Stimulated activated CD4-positive, alpha-beta T cell treated with anti-CD3 and anti-CD28 coated beads, Interleukin-4, amount 100 ng/mL, for 1 hour (primary cell): ENCODE measurements around the gene LIPI.
"Not testable (repeated sequence)": the region's sequence is repeated elsewhere in the genome, so short reads cannot be mapped to it uniquely, and the experiment has no call there.

Experiments used
- DNase-seq: peaks from one replicate; pipeline ENCODE4 v3.0.0-alpha.2; 2020

LIPI gene

DNA sequence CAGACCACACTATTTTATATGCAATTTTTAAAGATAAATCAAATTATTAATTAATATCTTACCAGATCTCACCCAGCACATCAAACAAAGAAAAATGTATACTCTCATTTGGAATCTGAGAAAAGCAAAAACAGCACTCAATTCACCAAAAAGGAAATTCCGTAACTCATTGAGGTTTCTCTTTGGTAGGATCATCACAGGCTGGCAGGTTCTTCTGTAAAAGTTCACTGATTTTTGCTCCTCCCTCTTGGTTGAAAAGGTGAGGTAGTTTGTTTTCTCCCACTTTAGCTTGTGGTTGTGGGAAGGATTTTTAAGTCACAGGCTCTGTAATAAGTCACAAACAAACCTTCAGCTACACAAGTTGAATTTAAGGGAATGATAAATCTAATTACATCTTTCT is at the start of gene LIPI:
TSS of gene LIPI (minus strand) at position 218 of the 400 bp plus-strand sequence. CDS start at position 108, 110 bp downstream.
- no peak for DNase-seq

DNA sequence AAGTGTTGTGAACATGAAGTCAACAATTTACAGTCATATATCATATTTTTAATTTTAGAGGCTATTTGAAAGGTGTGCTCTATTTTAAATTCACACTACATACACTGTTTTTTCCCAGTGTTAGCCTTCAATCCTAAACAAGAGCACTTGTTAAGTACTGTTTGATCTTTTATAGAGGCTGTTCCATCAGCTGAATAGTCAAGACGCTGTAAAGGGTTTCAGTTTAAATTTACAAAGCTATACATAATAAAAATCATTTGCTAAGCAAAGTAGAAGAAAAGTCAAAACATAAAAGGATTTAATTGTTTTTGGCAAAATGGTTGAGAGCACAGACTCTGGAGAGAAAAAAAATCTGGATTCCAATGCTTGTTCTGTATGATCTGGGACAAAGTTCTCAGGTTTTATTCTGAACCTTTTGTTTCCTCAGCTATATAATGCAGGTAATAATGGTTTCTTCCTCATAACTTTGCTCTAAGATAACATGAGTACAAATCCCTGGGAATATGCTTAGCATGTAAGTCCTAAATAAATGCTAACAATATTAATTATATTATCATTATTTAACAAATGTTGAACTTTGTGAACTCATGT is 49.5 kb upstream of the LIPI start:
- DNase-seq: no peak

DNA sequence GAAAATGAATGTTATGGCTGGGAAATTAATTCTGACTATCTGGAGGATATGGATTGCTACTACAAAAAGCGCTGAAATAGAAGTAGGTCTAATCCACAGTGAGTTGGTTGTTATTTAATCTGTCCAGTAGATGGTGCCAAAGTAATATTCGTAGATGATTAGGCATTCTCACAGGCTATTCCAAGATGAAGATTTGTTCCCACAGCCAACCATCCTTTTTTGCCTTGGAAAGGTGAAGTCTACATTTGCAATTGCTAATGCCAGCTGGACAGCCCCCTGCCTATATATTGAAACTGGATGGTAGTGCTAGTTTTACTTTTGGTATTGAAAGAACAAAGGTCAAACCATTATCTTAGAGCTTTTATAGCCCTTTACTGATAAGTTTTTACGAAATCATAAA is 49.0 kb upstream of the LIPI start:
- no peak for DNase-seq

DNA sequence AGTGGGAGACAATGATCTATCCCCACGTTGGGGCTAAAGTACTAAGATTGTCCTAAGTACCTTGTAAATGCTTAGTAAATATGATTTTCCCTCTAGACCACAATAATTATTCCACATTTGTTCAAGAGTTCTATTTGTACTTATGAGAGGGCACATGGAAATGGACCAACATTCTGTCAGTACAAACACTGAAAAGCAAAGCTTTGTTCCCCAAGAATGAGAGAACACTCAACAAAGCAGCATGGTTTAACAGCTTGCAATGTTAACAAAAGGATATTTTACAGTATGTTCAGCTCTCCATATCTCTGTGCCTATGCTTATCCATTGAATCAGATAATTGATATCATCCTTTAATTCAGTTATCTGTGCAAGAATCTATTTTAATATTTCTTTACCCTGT is 40.6 kb upstream of the LIPI start:
- no peak for DNase-seq

DNA sequence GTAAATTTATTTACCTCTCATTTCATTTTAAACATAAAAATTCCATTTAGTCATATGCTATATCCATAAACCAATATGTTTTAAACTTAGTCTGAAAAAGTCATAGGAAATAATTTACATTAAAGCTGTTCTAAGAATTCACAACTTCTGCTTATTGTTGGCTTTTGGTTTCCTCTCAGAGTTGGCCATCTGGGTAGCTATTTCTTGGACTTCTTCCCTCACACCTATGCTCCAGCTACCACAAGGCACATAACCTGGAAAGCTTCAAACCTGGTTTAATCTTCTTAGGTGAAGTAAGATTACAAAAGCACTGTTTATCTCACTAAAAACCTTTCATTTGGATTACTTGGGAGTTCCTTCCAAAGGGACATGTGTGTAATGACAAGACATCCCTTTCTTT is 35.0 kb upstream of the LIPI start:
- no peak for DNase-seq

DNA sequence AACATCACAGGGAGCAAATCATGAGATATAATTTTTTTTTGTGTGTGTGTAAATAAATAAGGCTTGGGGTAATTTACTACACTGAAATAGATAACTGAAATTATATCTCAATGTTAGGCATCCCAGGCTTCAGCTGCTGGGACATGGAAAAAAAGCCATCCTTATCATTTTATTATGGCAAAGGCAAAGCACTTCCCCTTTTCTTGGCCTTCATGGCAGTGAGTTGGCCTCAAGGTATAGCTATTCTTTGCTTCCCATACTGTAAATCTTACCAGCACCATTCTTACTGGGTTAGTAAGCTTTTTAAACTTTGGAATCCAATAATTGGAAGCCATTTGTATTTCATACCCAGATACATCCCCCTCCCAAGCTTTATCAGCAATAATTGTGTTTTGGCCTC is 34.2 kb upstream of the LIPI start:
- no peak for DNase-seq

DNA sequence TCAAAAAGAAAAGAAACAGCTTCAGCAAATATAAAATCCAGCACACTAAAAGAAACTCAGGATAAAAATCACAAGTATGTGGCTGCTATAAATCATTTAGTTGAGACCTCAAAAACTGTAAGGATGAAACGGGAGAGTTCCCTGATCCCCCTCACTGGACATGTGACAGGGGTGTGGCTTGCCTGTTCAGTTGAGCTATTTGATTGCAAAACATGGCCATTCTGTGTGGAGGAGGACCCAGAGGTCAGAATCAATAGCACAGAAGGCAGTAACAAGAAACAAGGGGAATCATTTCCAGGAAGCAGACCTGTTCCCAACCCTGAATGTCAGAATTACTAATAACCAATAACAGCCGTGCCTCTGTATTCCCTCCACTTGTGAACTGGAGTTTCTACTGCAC is 33.1 kb upstream of the LIPI start:
- DNase-seq: no peak

DNA sequence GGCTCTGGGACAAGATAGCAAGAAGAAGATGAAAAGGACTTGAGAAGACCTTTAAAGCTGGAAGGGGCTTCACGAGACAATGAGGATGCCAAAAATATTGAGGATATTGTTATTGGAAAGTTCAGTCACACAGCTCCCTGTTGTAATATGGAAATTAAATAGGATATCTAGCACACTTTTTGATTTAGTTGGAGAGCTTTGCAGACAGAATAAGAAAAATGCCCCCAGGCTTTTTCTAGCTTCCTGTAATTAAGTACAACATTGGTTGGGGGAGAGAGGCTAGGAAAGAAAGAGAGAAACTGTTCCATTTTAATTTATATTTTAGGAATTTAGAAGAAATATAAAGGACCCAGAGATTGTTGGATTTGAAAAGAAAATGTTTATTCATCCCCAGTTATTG is 32.7 kb upstream of the LIPI start:
- DNase-seq: no peak

DNA sequence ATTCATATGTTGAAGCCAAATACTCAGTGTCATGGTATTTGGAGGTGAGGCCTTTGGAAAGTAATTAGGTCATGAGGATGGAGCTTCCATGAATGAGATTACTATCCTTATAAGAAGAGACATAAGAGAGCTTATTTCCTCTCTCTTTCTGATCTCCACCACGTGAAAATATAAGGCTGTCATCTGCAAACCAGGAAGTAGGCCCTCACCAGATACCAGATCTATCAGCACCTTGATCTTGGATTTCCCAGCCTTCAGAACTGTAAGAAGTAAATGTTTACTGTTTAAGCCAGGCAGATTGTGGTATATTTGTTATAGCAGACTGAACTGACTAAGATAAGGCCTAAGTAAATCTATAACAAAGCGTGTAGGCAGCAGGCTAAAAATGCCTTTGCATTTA is 30.5 kb upstream of the LIPI start:
- DNase-seq: no peak

DNA sequence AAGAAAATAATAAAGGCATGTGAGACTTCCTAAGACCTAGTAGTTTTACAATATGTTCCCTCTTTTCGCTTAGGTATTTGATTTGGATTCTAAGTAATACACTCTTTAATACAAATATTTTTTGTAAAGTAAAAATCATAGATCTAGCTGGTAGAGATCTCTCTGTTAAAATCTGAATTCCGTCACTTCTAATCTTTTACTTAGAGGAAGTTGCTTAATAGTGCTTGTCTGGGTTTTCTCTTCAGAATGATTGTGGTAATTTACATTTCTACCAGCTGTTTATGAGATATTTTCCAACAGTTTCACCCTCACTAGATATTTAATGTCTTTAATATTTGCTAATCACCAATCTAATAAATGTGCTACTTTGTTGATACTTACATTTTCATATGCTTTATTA is 28.5 kb upstream of the LIPI start:
- DNase-seq: no peak

DNA sequence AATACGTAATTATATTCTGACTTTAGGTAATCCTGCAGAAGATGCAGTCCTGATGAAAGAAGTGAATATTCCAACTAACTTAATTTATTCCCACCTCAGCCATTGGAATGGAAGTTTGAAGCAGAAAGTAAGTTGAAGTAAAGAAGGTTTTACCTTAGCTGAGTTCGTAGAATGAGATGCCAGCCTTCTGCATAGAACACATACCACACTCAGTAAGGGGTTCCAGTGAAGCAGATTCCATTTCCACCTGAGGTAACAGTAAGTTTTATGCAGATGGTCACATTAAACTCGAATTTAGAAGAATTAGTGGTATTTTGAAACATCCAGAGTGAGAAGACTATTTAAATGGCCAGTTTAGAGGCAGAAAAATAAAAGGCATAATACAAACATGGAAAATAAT is 25.4 kb upstream of the LIPI start:
- DNase-seq: no peak

DNA sequence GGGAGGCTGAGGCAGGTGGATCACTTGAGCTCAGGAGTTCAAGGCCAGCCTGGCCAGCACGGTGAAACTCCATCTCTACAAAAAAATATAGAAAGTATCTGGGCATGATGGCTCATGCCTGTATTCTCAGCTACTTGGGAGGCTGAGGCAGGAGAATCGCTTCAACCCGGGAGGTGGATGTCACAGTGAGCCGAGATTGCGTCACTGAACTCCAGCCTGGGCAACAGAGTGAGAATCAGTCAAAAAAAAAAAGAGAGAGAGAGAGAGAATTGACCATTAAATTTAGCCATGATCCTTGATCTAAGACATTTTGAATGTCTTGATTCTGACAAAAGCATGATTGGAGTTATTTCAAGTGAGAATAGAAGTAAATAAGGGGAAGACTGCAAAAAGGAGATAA is 24.3 kb upstream of the LIPI start:
- no peak for DNase-seq

DNA sequence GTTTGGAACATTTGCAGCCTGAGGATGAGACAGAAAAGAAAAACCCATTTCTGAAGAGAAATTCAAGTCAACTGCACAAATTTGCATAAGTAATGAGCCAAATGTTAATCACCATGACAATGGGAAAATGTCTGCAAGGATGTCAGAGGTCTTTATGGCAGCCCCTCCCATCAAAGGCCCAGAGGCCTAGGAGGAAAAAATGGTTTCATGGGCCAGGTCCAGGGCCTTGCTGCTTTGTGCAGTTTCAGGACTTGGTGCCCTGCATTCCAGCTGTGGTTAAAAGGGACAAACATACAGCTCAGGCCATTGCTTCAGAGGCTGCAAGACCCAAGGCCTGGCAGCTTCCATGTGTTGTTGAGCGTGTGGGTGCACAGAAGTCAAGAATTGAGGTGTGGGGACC is 18.6 kb upstream of the LIPI start:
- DNase-seq: no peak

DNA sequence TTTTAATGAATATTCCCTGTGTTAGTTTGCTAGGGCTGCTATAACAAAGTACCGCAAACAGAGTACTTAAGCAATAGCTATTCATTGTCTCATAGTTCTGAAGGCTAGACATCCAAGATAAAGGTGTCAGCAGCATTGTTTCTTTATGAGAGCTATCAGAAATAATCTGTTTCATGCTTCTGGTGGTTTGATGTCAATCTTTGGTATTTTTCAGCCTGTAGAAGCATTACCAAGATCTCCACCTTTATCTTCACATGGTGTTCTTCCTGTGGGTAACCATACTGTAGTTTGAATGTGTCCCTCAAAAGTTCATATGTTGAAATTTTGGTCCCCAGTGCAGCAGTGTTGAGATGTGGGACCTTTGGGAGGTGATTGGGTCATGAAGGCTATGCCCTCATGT is 12.6 kb upstream of the LIPI start:
- DNase-seq: no peak

DNA sequence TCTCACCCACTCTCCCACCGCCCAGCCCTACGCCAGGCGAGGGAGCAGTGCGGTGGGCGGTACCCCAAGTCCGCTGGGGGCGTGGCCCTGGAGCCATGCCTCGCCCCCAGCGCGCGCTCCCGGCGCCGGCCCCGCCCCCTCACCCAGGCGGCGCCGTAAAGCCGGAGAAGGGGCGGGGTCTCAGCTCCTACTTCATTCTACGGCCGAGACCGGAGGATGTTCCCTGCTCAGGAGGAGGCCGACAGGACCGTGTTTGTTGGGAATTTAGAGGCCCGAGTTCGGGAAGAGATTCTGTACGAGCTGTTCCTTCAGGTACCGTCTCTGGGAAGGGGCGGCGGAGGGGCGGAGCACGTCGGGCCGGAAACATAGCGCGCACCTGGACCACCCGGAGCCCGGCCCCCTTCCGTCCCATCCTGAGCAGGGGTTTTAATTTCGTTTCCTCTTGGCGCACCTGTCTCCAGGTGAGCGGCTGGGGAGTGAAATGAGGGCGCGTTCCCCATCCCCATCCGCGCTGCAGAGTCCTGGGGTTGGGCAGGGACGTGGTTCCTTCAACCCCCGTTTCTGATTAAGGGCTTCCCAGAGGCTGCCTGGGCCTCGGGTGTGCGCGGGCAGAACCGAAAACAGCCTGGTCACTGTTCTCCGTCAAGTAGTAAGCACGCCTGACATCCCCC is 5.4 kb upstream of the LIPI start, which contains the start of gene RBM11:
TSS of gene RBM11 (plus strand) at position 187 of the 671 bp plus-strand sequence. CDS start at position 217, 30 bp downstream.
- DNase-seq: peak; percentile 83

DNA sequence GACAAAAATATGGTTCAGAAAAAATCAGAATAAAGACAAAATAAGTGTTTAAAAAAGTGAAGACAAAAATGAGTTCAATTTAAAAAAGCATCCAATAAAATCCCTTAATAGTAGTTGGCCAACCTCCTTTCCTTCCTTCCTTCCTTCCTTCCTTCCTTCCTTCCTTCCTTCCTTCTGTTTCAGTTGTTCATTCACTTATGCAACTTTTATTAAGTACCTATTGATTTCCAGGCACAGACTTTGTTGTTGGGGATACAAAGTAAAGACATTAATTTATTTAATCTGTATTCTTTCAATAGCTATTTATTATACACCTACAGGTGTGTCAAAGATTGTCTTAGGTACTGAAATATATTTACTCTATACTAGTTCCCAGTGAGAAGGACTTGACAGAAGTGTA is 2.4 kb upstream of the LIPI start:
- no peak for DNase-seq

DNA sequence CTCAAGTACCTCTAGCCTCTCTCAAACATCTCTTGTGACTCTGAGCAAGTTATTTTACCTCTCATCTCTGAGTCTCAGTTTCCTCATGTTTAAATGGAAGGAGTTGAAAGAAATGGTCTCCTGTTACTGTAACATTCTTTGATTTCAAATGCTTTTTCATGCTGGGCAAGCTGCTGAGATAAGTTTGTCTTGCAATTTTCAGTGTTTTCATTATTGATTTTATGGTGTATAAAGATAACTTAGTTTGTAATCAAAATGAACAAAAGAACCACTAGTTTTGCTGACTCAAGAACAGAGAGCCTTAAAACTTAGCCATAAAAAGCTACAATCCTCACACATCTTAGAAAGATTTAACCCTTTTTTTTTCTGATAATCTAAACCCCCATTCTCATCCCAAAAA is 4.5 kb downstream of the LIPI start:
- no peak for DNase-seq

DNA sequence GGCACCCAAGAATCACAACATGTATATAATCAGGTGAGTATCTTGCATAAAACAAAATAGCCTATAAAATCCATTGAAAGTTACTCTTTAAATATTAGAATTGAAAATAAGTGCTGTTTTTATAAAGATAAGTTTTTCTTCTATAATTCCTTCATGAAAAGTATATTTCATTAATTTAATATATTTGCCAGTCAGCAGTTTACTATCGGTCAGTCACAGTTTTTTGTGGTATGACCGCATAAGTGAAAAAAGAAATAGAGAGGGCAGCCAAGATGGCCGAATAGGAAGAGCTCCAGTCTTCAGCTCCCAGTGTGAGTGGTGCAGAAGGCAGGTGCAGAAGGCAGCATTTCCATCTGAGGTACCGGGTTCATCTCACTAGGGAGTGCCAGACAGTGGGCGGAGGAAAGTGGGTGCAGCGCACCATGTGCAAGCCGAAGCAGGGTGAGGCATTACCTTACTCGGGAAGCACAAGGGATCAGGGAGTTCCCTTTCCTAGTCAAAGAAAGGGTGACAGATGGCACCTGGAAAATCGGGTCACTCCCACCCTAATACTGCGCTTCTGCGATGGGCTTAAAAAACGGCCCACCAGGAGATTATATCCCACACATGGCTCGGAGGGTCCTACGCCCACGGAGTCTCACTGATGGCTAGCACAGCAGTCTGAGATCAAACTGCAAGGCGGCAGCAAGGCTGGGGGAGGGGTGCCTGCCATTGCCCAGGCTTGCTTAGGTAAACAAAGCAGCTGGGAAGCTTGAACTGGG is 44.1 kb downstream of the LIPI start:
- not testable (repeated sequence) for DNase-seq

DNA sequence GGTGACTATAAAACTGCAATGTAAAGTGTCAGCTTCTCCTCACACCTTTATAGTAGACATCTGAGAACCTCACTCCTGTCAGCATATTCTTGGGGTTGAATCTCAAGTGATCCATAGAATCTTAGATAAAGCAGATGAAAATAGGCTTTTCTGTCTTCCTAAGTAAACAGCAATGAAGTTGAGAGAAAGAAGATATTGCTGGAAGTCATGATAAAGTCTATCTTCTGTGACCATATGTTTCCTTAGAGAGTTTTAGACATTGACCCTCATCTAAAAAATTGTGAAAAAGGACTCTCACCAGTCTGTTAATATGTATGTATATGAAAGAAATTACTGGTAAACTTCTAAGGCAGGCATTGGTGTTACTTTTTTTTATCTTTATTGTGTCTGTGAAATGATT is 66.8 kb downstream of the LIPI start:
- no peak for DNase-seq

DNA sequence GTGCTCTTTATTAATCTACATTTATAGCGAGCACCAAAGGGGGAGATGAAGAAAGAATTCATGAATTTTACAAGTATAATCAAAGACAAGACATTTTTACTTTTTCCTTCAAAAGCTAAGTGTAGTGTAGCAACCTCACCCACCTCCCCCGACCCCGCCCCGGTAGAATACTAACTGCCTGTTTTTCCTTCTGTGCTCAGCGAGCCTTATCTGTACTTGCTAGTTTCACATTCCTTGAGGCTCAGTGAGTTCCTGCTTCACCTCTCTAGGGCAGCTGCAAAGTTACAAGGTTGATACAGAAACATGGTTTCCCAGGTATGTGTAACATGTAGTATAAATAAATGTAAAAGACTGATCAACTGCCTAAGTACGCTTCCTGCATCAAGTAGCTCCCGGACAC is 86.5 kb downstream of the LIPI start:
- DNase-seq: no peak

DNA sequence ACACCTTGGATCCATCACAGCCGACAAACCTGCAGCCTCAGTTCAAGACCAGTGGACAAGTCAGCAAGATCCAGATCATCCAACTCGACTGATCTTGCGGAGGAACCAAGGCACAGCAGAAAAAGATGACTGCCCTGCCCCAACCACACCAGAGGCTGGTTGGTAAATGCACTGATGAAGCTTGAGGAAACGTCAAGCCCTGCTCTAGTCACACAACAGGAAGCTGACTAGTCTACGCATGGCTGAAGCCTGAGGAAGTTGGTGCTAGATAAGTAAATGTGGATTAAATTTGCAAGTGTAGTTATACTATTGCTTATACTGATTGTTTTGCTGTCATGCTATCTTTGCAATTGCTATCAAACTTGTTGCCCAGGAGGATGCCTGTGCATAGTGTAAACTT is 89.0 kb downstream of the LIPI start:
- DNase-seq: no peak

DNA sequence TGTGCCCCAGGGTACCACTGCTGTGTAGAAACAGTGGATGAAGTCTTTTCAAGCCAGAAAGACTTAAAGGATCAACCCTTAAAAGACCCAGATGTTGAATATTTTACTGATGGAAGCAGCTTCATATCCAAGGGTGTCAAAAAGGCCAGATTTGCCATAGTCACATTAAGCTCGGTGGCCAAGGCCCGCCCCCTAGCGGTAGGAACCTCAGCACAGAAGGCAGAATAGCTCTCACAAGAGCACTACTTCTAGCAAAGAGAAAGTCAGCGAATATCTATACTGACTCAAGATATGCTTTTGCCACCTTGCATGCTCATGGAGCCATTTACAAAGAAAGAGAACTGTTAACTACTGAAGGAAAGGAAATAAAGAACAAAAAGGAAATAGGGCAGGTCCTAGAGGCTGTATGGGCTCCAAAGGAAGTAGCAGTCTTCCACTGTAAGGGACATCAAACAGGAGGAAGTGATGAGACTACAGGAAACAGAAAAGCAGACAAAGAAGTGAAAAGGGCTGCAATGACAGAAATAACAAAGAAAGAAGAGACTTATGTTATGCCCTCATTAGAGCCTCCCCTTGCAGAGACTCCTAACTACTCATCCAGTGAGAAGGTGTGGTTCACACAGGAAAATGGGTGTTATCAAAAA is 90.5 kb downstream of the LIPI start:
- DNase-seq: peak; percentile 18

DNA sequence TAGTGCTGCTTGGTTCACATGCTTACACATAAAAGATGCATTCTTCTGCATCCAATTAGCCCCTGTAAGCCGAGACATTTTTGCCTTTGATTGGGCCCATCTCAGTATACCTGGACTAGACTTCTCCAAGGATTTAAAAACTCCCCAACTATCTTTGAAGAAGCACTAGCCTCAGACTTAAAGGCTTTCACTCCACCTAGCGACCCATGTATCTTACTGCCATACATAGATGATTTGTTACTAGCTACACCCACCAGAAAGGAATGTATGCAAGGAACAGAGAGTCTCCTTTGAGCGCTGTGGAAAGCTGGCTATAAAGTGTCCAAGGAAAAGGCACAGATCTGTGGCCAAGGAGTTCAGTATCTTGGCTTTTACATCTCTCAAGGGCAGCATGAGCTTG is 91.7 kb downstream of the LIPI start:
- DNase-seq: no peak

DNA sequence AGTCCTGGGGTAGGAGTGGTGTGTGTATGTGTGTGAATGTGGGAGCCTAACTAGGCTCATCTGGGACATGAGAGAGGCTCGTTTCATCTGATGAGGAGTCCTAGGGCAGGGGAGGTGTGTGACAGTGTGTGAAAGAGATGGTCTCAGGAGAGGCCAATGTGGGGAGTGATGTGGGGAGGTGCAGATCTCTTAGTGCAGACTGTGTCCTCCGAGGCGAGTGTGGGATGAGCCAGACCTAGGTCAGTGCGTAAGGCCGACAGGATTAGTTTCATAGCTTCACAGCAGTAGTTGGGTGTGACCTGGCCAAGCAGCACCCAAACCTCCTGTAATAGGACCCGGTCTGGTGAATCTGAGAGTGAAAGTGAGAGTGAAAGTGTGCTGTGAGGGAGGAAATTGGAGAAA is 94.7 kb downstream of the LIPI start:
- no peak for DNase-seq
